ENCODE results near the gene PSMD5. TPM values are rescaled to one million over a fixed set of nuclear protein-coding genes. Genes with fewer than 3 reads are reported as not detected.

Gene PSMD5
- total and polyA plus RNA-seq, 9 of the 15 experiments (the other 6 are each of a cell fraction or from before 2014, with no cell fraction given), result 46.4 to 148 (median 76.3) TPM

- TF ChIP-seq ZNF407 (IDR thresholded peaks at IDR 0.05; ENCODE audit: low read depth) (no peak), HMBOX1 (IDR thresholded peaks at IDR 0.05) (no peak), POLR2G (IDR thresholded peaks at IDR 0.05; ENCODE audit: low read depth, low read length) (0 out of 2 replicates have a peak, but pooled peaks have one; percentile 10), ARNT (IDR thresholded peaks at IDR 0.05) (no peak), HNRNPK (IDR thresholded peaks at IDR 0.05; ENCODE audit: low read depth, low read length, poor library complexity, severe bottlenecking) (no peak), KDM1A (IDR thresholded peaks at IDR 0.05) (no peak), CBX1 (IDR thresholded peaks at IDR 0.05; ENCODE audit: low read depth) (no peak), CEBPG (CRISPR knock-in tag; IDR thresholded peaks at IDR 0.05) (no peak), CEBPG (tag; conservative IDR thresholded peaks at IDR 0.05 in 1 of 2, IDR thresholded peaks at IDR 0.05 in 1 of 2) (no peak), ZNF282 (CRISPR knock-in tag; IDR thresholded peaks at IDR 0.05) (no peak), ATF3 (IDR thresholded peaks at IDR 0.05) (no peak), ATF3 (CRISPR knock-in tag; conservative IDR thresholded peaks at IDR 0.05) (0 out of 2 replicates have a peak, but pooled peaks have one; percentile 22), FUS (optimal IDR thresholded peaks at IDR 0.05; ENCODE audit: low read depth, low read length) (no peak), JUN (IDR thresholded peaks at IDR 0.05; ENCODE audit: borderline replicate concordance, low read depth, low read length) (no peak), JUN (CRISPR knock-in tag; IDR thresholded peaks at IDR 0.05; ENCODE audit: borderline replicate concordance) (0 out of 2 replicates have a peak, but pooled peaks have one; percentile 34), MYBL2 (IDR thresholded peaks at IDR 0.05; ENCODE audit: low read depth) (no peak), MYBL2 (CRISPR knock-in tag; IDR thresholded peaks at IDR 0.05; ENCODE audit: borderline replicate concordance) (no peak)
These were observed 12.6 kb downstream of the PSMD5 start (continued) for GRCh38 chr9:120830151-120830550.
